ENCODE results near the gene CNTNAP2. TPM values are rescaled to one million over a fixed set of nuclear protein-coding genes. Genes with fewer than 3 reads are reported as not detected.

The CNTNAP2 gene
- total RNA-seq, 2 experiments from 2014 or later, result not detected

DNA sequence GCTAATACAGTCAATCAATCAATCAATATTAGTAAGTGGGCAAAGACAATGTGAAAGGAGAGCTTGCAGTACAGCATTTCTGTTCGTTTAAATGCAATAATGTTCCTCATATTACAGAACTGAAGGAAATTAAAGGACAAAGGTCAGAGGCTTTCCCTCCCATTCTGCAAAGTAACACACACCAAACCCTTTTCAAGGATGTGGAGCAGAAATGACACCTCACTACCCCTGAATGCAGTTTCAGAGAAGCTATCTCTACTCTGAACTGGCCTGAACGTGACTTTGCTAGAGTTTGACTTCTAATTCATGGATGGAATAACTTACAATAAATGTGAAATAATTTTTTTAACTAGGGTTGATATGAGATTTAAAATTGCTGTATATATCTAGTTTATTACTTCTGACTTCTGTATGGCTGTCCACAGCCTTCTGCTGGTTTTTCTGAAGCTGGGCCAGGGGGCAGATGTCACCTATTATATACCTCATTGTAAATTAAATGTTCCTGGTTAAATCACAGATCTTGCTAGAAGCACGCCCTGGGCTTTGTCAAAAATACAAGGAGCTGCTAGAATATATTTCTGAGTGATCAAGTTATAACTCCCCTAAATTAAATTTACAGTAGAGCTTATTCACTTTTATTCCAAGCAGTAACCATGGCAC is 2317.1 kb downstream of the CNTNAP2 start:
- ATAC-seq (ENCODE audit: poor library complexity), result no peak
- no peak for TF ChIP-seq CTCF (IDR thresholded peaks at IDR 0.05)
- H3K36me3 Mint-ChIP-seq (ENCODE audit: low read depth), result no peaks in the 10 kb centered on the region
- no peaks in the 10 kb centered on the region for H3K9me3 Mint-ChIP-seq
- H3K9me3 ChIP-seq (ENCODE audit: control insufficient read depth in 1 of 2, insufficient read depth in 1 of 2, low read length in 2 of 2), result no peaks in the 10 kb centered on the region
- H3K4me1 ChIP-seq (ENCODE audit: insufficient read depth, low read length), result no peaks in the 10 kb centered on the region
- no peaks in the 10 kb centered on the region for H3K27me3 ChIP-seq (ENCODE audit: control insufficient read depth in 1 of 2, insufficient read depth in 2 of 2, low read length in 2 of 2)
- H3K36me3 ChIP-seq (ENCODE audit: insufficient read depth, low read length), result no peaks in the 10 kb centered on the region
- H3K27ac Mint-ChIP-seq, result no peak overlapping the region
- H3K4me1 Mint-ChIP-seq (ENCODE audit: low read depth), result no peaks in the 10 kb centered on the region
- ChIA-PET CTCF (no interaction called here), POLR2A (interaction anchor here (0.6 kb wide), 1 partner anchor 49 kb away, joined by 3 read pairs; no protein-coding TSS in a partner anchor)
- no peak for DNase-seq
- H3K4me3 Mint-ChIP-seq, result no peak overlapping the region
- H3K27me3 Mint-ChIP-seq, result no peaks in the 10 kb centered on the region
- H3K27ac ChIP-seq (ENCODE audit: low read depth in 1 of 2, low read length in 2 of 2), result no peak overlapping the region
- no peak overlapping the region for H3K4me3 ChIP-seq (ENCODE audit: low read length)
- intact Hi-C loops (cut with DNase I, micrococcal nuclease), result no loop called here

GRCh38 chr7:148434181-148434757 is 2317.7 kb downstream of the CNTNAP2 start:
- Histone ChIP-seq H3K9me3 (ENCODE audit: control insufficient read depth in 1 of 2, insufficient read depth in 1 of 2, low read length in 2 of 2) (no peaks in the 10 kb centered on the region), H3K36me3 (ENCODE audit: insufficient read depth, low read length) (no peaks in the 10 kb centered on the region), H3K27ac (ENCODE audit: low read depth in 1 of 2, low read length in 2 of 2) (no peak overlapping the region), H3K27me3 (ENCODE audit: control insufficient read depth in 1 of 2, insufficient read depth in 2 of 2, low read length in 2 of 2) (no peaks in the 10 kb centered on the region), H3K4me3 (ENCODE audit: low read length) (no peak overlapping the region), H3K4me1 (ENCODE audit: insufficient read depth, low read length) (no peaks in the 10 kb centered on the region)
- DNase-seq, result no peak
- Mint-ChIP-seq H3K4me3 (no peak overlapping the region), H3K27me3 (no peaks in the 10 kb centered on the region), H3K27ac (no peak overlapping the region), H3K9me3 (no peaks in the 10 kb centered on the region), H3K4me1 (ENCODE audit: low read depth) (no peaks in the 10 kb centered on the region), H3K36me3 (ENCODE audit: low read depth) (no peaks in the 10 kb centered on the region)
- POLR2A ChIA-PET, result interaction anchor here (0.6 kb wide), 1 partner anchor 49 kb away, joined by 3 read pairs; no protein-coding TSS in a partner anchor
- intact Hi-C loops (cut with DNase I, micrococcal nuclease), result no loop called here
- CTCF ChIA-PET, result no interaction called here
- no peak for TF ChIP-seq CTCF (IDR thresholded peaks at IDR 0.05)
- ATAC-seq (ENCODE audit: poor library complexity), result no peak

DNA sequence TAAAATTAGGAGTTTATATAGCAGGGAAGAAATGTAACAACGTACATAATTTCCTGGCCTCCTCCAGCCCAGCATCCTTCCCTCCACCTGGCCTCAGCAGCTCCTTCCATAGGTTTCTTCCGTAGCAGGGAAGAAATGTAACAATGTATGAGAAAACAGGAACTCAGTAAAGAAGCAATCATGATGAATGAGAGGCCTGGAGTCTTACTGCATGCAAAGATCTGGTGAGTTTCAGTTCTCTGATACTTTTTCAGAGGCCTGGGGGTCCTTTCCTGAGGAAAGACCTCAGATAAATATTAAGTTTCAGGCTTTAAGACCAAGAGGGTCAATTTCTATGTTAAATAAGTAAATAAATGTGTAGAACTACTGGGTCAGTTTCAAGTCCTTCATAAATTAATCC is 2318.3 kb downstream of the CNTNAP2 start:
- Mint-ChIP-seq H3K9me3 (no peaks in the 10 kb centered on the region), H3K36me3 (ENCODE audit: low read depth) (no peaks in the 10 kb centered on the region), H3K4me1 (ENCODE audit: low read depth) (no peaks in the 10 kb centered on the region), H3K4me3 (no peak overlapping the region), H3K27me3 (peaks cover 4% of the 10 kb centered on the region), H3K27ac (no peak overlapping the region)
- H3K9me3 ChIP-seq (ENCODE audit: control insufficient read depth in 1 of 2, insufficient read depth in 1 of 2, low read length in 2 of 2), result no peaks in the 10 kb centered on the region
- no peaks in the 10 kb centered on the region for H3K27me3 ChIP-seq (ENCODE audit: control insufficient read depth in 1 of 2, insufficient read depth in 2 of 2, low read length in 2 of 2)
- no peak overlapping the region for H3K27ac ChIP-seq (ENCODE audit: low read depth in 1 of 2, low read length in 2 of 2)
- no peaks in the 10 kb centered on the region for H3K36me3 ChIP-seq (ENCODE audit: insufficient read depth, low read length)
- ChIA-PET CTCF (no interaction called here), POLR2A (no interaction called here)
- no peak overlapping the region for H3K4me3 ChIP-seq (ENCODE audit: low read length)
- no peaks in the 10 kb centered on the region for H3K4me1 ChIP-seq (ENCODE audit: insufficient read depth, low read length)
- DNase-seq (no peak), ATAC-seq (ENCODE audit: poor library complexity) (no peak)
- no peak for TF ChIP-seq CTCF (IDR thresholded peaks at IDR 0.05)
- intact Hi-C loops (cut with DNase I, micrococcal nuclease), result no loop called here

Data from CD4-positive, alpha-beta T cell (primary cell).